IPS DF 6.9 (cell line): ENCODE measurements around the gene KIZ.

Source experiments
- DNase-seq: peaks from one replicate; pipeline ENCODE4 v3.0.0-alpha.2; 2013; ENCODE audit warnings: low read depth, low spot score
- H3K27ac ChIP-seq: one replicate; pipeline ENCODE4 v1.5.1; 2013; ENCODE audit warnings: low read length, control low read depth
- H3K27me3 ChIP-seq: 2 replicates; pipeline ENCODE4 v1.6.1; 2013; ENCODE audit warnings: mild to moderate bottlenecking, low read length; ENCODE audit not compliant: control insufficient read depth, insufficient read depth
- H3K36me3 ChIP-seq: 2 replicates; pipeline ENCODE4 v1.6.1; 2013; ENCODE audit warnings: low read length; ENCODE audit not compliant: control insufficient read depth, insufficient read depth
- H3K4me1 ChIP-seq: 2 replicates; pipeline ENCODE4 v1.6.1; 2013; ENCODE audit warnings: low read length; ENCODE audit not compliant: control insufficient read depth, insufficient read depth
- H3K4me3 ChIP-seq: 2 replicates; pipeline ENCODE4 v1.5.1; 2013; ENCODE audit warnings: mild to moderate bottlenecking, low read length
- H3K9me3 ChIP-seq: 2 replicates; pipeline ENCODE4 v1.6.1; 2013; ENCODE audit warnings: low read length, inconsistent platforms; ENCODE audit not compliant: control insufficient read depth, insufficient read depth
- WGBS: extraction: QIAGEN DNeasy Blood & Tissue Kit; methylation state at CpG from one replicate; pipeline ENCODE4 v1.1.7; 2013; ENCODE audit warnings: mixed read lengths, missing lambda C conversion rate; ENCODE audit not compliant: insufficient read length, insufficient coverage; 5-methylcytosine and 5-hydroxymethylcytosine counted together

Gene KIZ

GRCh38 chr20:21278829-21279228 lies 152.9 kb downstream of the KIZ start:
- no peaks in the 10 kb centered on the region for H3K27me3 ChIP-seq
- H3K36me3 ChIP-seq, result no peaks in the 10 kb centered on the region
- H3K27ac ChIP-seq, result no peak overlapping the region
- H3K9me3 ChIP-seq, result no peaks in the 10 kb centered on the region
- no peak for DNase-seq
- no peaks in the 10 kb centered on the region for H3K4me1 ChIP-seq
- H3K4me3 ChIP-seq, result no peak overlapping the region
- WGBS, result no CpG with 5 or more reads among the region's 2 CpGs

DNA sequence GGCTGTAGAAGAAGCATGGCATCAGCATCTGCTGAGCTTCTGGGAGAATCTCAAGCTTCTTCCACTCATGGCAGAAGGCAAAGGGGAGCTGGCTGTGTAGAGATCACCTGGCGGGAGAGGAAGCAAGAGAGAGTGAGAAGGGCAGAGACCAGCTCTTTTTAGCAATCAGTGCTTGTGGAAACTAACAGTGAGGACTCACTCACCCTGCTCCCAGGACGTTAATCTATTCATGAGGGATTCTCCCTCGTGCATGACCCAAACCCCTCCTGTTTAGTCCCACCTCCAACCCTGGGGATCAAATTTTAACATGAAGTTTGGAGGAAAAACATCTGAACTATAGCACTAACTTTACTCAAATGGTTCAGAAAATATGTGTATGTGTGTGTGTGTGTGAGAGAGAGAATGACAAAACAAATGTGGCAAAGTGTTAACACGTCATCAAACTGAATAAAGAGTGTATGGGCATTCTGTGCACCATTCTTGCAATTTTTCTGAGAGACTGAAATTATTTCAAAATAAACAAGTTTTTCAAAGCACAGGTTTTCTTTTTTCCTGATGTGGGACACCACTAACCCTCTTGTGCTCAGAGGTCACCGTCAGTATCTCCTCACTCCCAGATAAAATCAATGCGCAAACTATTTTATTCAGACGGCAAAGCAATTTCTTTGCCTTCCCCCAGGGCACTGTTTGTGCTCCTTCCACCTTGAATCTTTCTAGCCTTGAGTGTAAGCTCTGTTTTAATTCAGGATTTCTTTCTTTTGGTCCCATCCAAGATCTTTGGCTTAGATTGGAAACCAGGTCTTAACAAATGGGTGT lies 154.0 kb downstream of the KIZ start:
- Histone ChIP-seq H3K36me3 (no peaks in the 10 kb centered on the region), H3K4me3 (no peak overlapping the region), H3K27me3 (no peaks in the 10 kb centered on the region), H3K27ac (no peak overlapping the region), H3K4me1 (no peaks in the 10 kb centered on the region), H3K9me3 (no peaks in the 10 kb centered on the region)
- WGBS, result no CpG with 5 or more reads among the region's 7 CpGs
- DNase-seq, result no peak

DNA sequence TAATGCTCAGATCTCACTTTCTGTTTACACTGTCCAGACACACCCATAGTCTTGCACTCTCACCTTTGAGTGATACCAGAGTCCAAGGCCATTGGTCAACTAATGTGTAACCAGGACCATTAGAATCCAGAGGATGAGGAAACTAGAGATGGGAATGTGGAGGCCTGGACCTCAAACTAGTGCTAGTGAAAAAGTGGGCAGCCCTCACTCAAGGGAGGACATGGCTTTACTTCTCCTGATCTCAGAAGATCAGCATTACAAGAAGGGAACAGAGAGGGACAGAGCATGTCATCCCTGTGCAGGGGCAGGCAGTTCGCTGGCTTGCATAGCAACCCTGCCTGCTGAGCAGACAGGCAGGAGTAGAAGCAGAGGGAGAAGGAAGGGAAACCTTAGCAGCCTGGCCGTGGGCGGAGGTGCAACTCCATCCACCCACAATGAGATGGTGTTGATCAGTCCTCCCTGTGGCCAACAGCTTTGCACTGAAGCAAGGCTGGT lies 154.7 kb downstream of the KIZ start:
- H3K36me3 ChIP-seq, result no peaks in the 10 kb centered on the region
- no CpG with 5 or more reads among the region's 3 CpGs for WGBS
- no peak for DNase-seq
- no peak overlapping the region for H3K4me3 ChIP-seq
- no peaks in the 10 kb centered on the region for H3K9me3 ChIP-seq
- H3K4me1 ChIP-seq, result no peaks in the 10 kb centered on the region
- H3K27ac ChIP-seq, result no peak overlapping the region
- no peaks in the 10 kb centered on the region for H3K27me3 ChIP-seq

- H3K27me3 ChIP-seq, result no peaks in the 10 kb centered on the region
- H3K4me1 ChIP-seq, result no peaks in the 10 kb centered on the region; the same call in 1 of the 2 replicates
- WGBS, result no CpG with 5 or more reads among the region's 4 CpGs
- no peak for DNase-seq
- no peak overlapping the region for H3K27ac ChIP-seq
- H3K9me3 ChIP-seq, result no peaks in the 10 kb centered on the region
- H3K4me3 ChIP-seq, result no peak overlapping the region
- no peaks in the 10 kb centered on the region for H3K36me3 ChIP-seq
Measured at GRCh38 chr20:21286775-21287174, 160.9 kb downstream of the KIZ start.

DNA sequence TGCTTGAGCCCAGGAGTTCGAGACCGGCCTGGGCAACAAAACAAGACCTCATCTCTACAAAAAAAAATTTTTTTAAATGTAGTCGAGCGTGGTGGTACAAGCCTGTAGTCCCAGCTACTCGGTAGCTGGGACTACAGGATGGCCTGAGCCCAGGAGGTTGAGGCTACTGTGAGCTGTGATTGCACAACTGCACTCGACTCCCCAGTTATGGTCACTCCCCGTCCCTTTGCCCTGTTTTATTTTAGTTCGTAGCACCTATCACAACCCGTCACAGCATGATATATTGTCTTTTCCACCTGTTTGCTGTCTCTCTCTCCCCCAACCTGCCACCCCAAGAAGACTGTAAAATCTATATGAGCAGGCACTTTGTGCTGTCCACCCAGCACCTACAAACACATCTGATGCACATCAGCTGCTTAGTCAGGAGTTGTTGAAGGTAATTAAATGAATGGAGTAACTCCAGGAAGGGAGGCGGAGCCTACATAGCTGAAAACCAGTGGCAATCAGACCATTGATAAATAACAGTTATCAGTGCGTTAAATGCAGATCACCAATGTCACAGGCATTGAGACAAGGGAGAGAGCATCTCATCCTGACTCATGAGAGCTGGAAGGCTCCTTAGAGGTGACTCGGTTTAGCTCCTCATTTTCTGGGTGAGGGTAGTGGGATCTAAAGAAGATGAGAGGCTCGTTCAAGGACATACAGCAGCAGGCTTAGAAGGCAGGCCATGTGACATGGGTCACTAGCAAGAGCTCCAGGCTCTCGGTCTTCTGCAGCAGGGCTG lies 162.9 kb downstream of the KIZ start:
- H3K4me3 ChIP-seq, result no peak overlapping the region
- H3K4me1 ChIP-seq, result no peaks in the 10 kb centered on the region; the same call in 1 of the 2 replicates
- no peak overlapping the region for H3K27ac ChIP-seq
- no peaks in the 10 kb centered on the region for H3K9me3 ChIP-seq
- no peak for DNase-seq
- H3K27me3 ChIP-seq, result no peaks in the 10 kb centered on the region
- no CpG with 5 or more reads among the region's 14 CpGs for whole genome bisulfite sequencing
- H3K36me3 ChIP-seq, result no peaks in the 10 kb centered on the region

- Histone ChIP-seq H3K4me3 (no peak overlapping the region), H3K9me3 (no peaks in the 10 kb centered on the region), H3K27ac (no peak overlapping the region), H3K36me3 (no peaks in the 10 kb centered on the region), H3K27me3 (no peaks in the 10 kb centered on the region), H3K4me1 (no peaks in the 10 kb centered on the region; the same call in 1 of the 2 replicates)
- DNase-seq, result no peak
- WGBS, result no CpG with 5 or more reads among the region's 2 CpGs
Measured at GRCh38 chr20:21289651-21290050, 163.8 kb downstream of the KIZ start.

- no CpG with 5 or more reads among the region's 2 CpGs for WGBS
- no peaks in the 10 kb centered on the region for H3K27me3 ChIP-seq
- H3K27ac ChIP-seq, result no peak overlapping the region
- no peak overlapping the region for H3K4me3 ChIP-seq
- no peaks in the 10 kb centered on the region for H3K9me3 ChIP-seq
- H3K4me1 ChIP-seq, result no peaks in the 10 kb centered on the region; the same call in 1 of the 2 replicates
- no peak for DNase-seq
- no peaks in the 10 kb centered on the region for H3K36me3 ChIP-seq
Measured at GRCh38 chr20:21291026-21291425, 165.1 kb downstream of the KIZ start.

- Histone ChIP-seq H3K27me3 (no peaks in the 10 kb centered on the region), H3K9me3 (no peaks in the 10 kb centered on the region), H3K27ac (no peak overlapping the region), H3K36me3 (no peaks in the 10 kb centered on the region), H3K4me1 (no peaks in the 10 kb centered on the region), H3K4me3 (no peak overlapping the region)
- no CpG with 5 or more reads among the region's 5 CpGs for WGBS
- DNase-seq, result no peak
Measured at GRCh38 chr20:21294755-21295154, 168.9 kb downstream of the KIZ start.
